Measurements from ENCODE around the gene LRRC75A. TPM values are rescaled to one million over a fixed set of nuclear protein-coding genes. Genes with fewer than 3 reads are reported as not detected.

The LRRC75A gene
- total and polyA plus RNA-seq, 2 of the 8 experiments (the other 6 are each of a cell fraction or from before 2014, with no cell fraction given) = 9.7 to 9.9 TPM

DNA sequence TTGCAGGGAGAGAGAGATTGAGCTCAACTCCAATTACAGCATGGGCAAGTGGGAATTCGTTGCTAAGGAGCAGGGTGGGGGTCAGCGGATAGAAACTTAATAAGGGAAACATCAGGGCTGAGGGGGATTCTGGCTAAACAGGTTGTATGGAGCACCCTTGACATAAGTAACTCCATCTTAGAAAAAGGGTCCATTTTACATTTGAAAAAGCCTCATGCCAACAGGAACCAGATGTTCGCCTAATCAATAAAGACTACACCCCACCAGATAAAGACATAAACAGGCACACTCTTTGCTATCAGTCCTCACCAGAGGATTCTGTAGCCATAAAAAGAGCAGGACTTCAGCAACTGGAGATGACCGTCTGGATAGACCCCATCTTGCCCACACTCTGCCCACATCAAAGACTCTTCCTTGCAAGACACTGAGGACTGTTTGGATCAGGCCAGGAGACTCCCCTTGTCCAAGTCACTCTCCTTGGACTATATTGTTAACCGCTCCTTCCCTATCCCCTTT is 1.6 kb upstream of the LRRC75A start:
- H3K27me3 ChIP-seq (replicated peaks in 1 of 4; ENCODE audit: control insufficient read depth in 3 of 4, extremely low read depth in 1 of 4, insufficient read depth in 3 of 4, low read length in 3 of 4) = peaks cover 3 to 23% (median 13%) of the 10 kb centered on the region in 4 experiments; a peak in 3 of 7 replicates
- H3K23ac ChIP-seq (ENCODE audit: insufficient read length) = no peak overlapping the region
- no peak overlapping the region for H2BK12ac ChIP-seq (ENCODE audit: low read depth, low read length)
- no peak overlapping the region for H3K4ac ChIP-seq (replicated peaks; ENCODE audit: insufficient read length, low read depth, low read length)
- H2AFZ ChIP-seq (ENCODE audit: low read length) = no peak overlapping the region
- no peak for FAIRE-seq
- peaks cover 3% of the 10 kb centered on the region; the same call in 1 of the 2 replicates for H3K79me1 ChIP-seq (ENCODE audit: low read depth, low read length)
- no peaks in the 10 kb centered on the region for H3K9me3 ChIP-seq (ENCODE audit: insufficient read depth in 2 of 2, low read depth in 1 of 2, low read length in 1 of 2)
- 92% methylated on average over 5 of the region's 5 CpGs; no CpG with 5 or more reads in 1 of the 2 experiments for WGBS, 2 experiments (ENCODE audit: extremely low coverage in 1 of 2, insufficient coverage in 1 of 2, insufficient read length in 1 of 2, insufficient replicate concordance in 2 of 2, low coverage in 1 of 2, low lambda C conversion rate in 2 of 2, missing lambda C conversion rate in 1 of 2)
- H3K4me1 ChIP-seq (replicated peaks in 1 of 4; ENCODE audit: control insufficient read depth in 3 of 4, insufficient read depth in 4 of 4, low read length in 3 of 4) = peaks cover 9 to 23% (median 18%) of the 10 kb centered on the region in 4 experiments
- H4K5ac ChIP-seq (ENCODE audit: insufficient read length, low read depth, low read length) = no peak overlapping the region
- peaks cover 6% of the 10 kb centered on the region for H3K23me2 ChIP-seq (ENCODE audit: low read depth, low read length)
- CTCF ChIA-PET (ENCODE audit: partially characterized antibody) = interaction anchor here (1.0 to 12.0 kb wide), 8 partner anchors 12 to 47 kb away, joined by 3 to 176 read pairs (median 5); no protein-coding TSS in a partner anchor
- H3K9ac ChIP-seq (replicated peaks in 1 of 4; ENCODE audit: extremely low read depth in 1 of 4, low read depth in 3 of 4, low read length in 3 of 4) = no peak overlapping the region
- no peak overlapping the region for H2AK5ac ChIP-seq (ENCODE audit: low read depth, low read length)
- H3K79me2 ChIP-seq (ENCODE audit: control insufficient read depth in 1 of 2, insufficient read depth in 2 of 2, low read length in 2 of 2) = peaks cover 0 to 7% of the 10 kb centered on the region in 2 experiments; a peak in 1 of 4 replicates
- no peak overlapping the region for H2BK15ac ChIP-seq (ENCODE audit: low read length)
- H3K4me3 ChIP-seq (ENCODE audit: extremely low read depth in 1 of 4, insufficient read depth in 2 of 4, low read depth in 3 of 4, low read length in 4 of 4) = no peak overlapping the region
- no peak overlapping the region for H3K14ac ChIP-seq (ENCODE audit: insufficient read length)
- H2BK5ac ChIP-seq (ENCODE audit: low read depth, low read length) = no peak overlapping the region
- no peaks in the 10 kb centered on the region for H3K36me3 ChIP-seq (ENCODE audit: control insufficient read depth in 2 of 4, insufficient read depth in 4 of 4, low read length in 3 of 4)
- no peak for DNase-seq (ENCODE audit: low read depth in 1 of 2, low spot score in 2 of 2)
- no peak for TF ChIP-seq SUZ12 (IDR thresholded peaks at IDR 0.05; ENCODE audit: low read length)
- TF ChIP-seq SRF (IDR thresholded peaks at IDR 0.05; ENCODE audit: low read depth, low read length) = no peak
- TF ChIP-seq CBX8 (IDR thresholded peaks at IDR 0.05; ENCODE audit: borderline replicate concordance, low read depth, low read length) = no peak
- TF ChIP-seq CTBP2 (IDR thresholded peaks at IDR 0.05; ENCODE audit: borderline replicate concordance, insufficient read depth, insufficient read length, low read length) = no peak
- TF ChIP-seq, protein P1, sequence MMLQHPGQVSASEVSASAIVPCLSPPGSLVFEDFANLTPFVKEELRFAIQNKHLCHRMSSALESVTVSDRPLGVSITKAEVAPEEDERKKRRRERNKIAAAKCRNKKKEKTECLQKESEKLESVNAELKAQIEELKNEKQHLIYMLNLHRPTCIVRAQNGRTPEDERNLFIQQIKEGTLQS (IDR thresholded peaks at IDR 0.05; ENCODE audit: insufficient read depth, low read depth, low read length) = no peak
- TF ChIP-seq, protein P2, sequence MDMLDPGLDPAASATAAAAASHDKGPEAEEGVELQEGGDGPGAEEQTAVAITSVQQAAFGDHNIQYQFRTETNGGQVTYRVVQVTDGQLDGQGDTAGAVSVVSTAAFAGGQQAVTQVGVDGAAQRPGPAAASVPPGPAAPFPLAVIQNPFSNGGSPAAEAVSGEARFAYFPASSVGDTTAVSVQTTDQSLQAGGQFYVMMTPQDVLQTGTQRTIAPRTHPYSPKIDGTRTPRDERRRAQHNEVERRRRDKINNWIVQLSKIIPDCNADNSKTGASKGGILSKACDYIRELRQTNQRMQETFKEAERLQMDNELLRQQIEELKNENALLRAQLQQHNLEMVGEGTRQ (IDR thresholded peaks at IDR 0.05; ENCODE audit: low read length) = no peak
- no peak for TF ChIP-seq KDM1A (IDR thresholded peaks at IDR 0.05; ENCODE audit: borderline replicate concordance, low read length)
- TF ChIP-seq SAP30 (IDR thresholded peaks at IDR 0.05; ENCODE audit: insufficient read depth, insufficient replicate concordance, low read length) = no peak
- TF ChIP-seq TCF12 (IDR thresholded peaks at IDR 0.05; ENCODE audit: low read depth, low read length) = no peak
- TF ChIP-seq CBX5 (IDR thresholded peaks at IDR 0.05; ENCODE audit: low read depth, low read length) = no peak
- no peak for TF ChIP-seq ZNF274 (IDR thresholded peaks at IDR 0.05; ENCODE audit: borderline replicate concordance, extremely low read depth, low read length)
- no peaks in the 10 kb centered on the region for H4K20me1 ChIP-seq (replicated peaks in 1 of 2; ENCODE audit: control insufficient read depth in 1 of 2, insufficient read depth in 2 of 2, low read length in 2 of 2)
- POLR2A ChIA-PET (ENCODE audit: partially characterized antibody) = interaction anchor here (1.0 to 3.9 kb wide), 4 partner anchors 9 to 55 kb away, joined by 4 to 17 read pairs (median 5); no protein-coding TSS in a partner anchor
- no peak overlapping the region for H3K18ac ChIP-seq (ENCODE audit: extremely low read depth, low read length)
- H3K4me2 ChIP-seq (ENCODE audit: insufficient read depth in 1 of 2, low read depth in 2 of 2, low read length in 2 of 2) = no peak overlapping the region; a peak in 1 of 4 replicates
- no peak overlapping the region for H3K27ac ChIP-seq (ENCODE audit: low read depth, low read length)
- no peak overlapping the region for H3K56ac ChIP-seq (replicated peaks; ENCODE audit: insufficient read length, low read depth, low read length)
- no peak overlapping the region for H2BK20ac ChIP-seq (ENCODE audit: low read length)
- no peak overlapping the region for H4K91ac ChIP-seq (replicated peaks; ENCODE audit: insufficient read length, low read length)
- no peak overlapping the region for H4K8ac ChIP-seq (ENCODE audit: extremely low read depth, insufficient read depth, low read length)
- no peak overlapping the region for H2BK120ac ChIP-seq (replicated peaks; ENCODE audit: low read depth, low read length)

Measured in H1 (cell line).